ENCODE results near the gene LRRD1. TPM values are rescaled to one million over a fixed set of nuclear protein-coding genes. Genes with fewer than 3 reads are reported as not detected.

The LRRD1 gene
- total and polyA plus RNA-seq, 9 of the 15 experiments (the other 6 are each of a cell fraction or from before 2014, with no cell fraction given): 0.07 to 0.15 TPM; not detected in 7

GRCh38 chr7:92161271-92161670 lies 17.7 kb downstream of the LRRD1 start (continued):
- no peak for TF ChIP-seq MGA (IDR thresholded peaks at IDR 0.05)
- no peak for TF ChIP-seq PRMT5 (CRISPR knock-in tag; IDR thresholded peaks at IDR 0.05)
- no peak for TF ChIP-seq STAG1 (CRISPR knock-in tag; IDR thresholded peaks at IDR 0.05; ENCODE audit: borderline replicate concordance)
- TF ChIP-seq EHMT2 (IDR thresholded peaks at IDR 0.05): peak; percentile 73; the same call in 1 of the 2 replicates
- TF ChIP-seq ZNF717 (CRISPR knock-in tag; IDR thresholded peaks at IDR 0.05): no peak
- TF ChIP-seq HNRNPLL (IDR thresholded peaks at IDR 0.05; ENCODE audit: low read depth, low read length, poor library complexity, severe bottlenecking): no peak
- TF ChIP-seq FOSL1 (tag; conservative IDR thresholded peaks at IDR 0.05): 0 out of 2 replicates have a peak, but pooled peaks have one; percentile 18
- TF ChIP-seq CSDE1 (IDR thresholded peaks at IDR 0.05): no peak
- no peak for TF ChIP-seq UBTF (IDR thresholded peaks at IDR 0.05; ENCODE audit: borderline replicate concordance in 1 of 2, low read depth in 2 of 2, low read length in 2 of 2)
- TF ChIP-seq ZC3H8 (IDR thresholded peaks at IDR 0.05): no peak
- TF ChIP-seq ZNF639 (CRISPR knock-in tag; conservative IDR thresholded peaks at IDR 0.05 in 1 of 2, IDR thresholded peaks at IDR 0.05 in 1 of 2): no peak
- no peak for TF ChIP-seq PREB (CRISPR knock-in tag; IDR thresholded peaks at IDR 0.05)

Data from K562 (cell line).